ENCODE measurements around the gene RMND1. TPM values are rescaled to one million over a fixed set of nuclear protein-coding genes. Genes with fewer than 3 reads are reported as not detected.

The RMND1 gene
- total and polyA plus RNA-seq, 2 of the 13 experiments (the other 11 are each of a cell fraction or from before 2014, with no cell fraction given), result 34.0 to 72.5 TPM

DNA sequence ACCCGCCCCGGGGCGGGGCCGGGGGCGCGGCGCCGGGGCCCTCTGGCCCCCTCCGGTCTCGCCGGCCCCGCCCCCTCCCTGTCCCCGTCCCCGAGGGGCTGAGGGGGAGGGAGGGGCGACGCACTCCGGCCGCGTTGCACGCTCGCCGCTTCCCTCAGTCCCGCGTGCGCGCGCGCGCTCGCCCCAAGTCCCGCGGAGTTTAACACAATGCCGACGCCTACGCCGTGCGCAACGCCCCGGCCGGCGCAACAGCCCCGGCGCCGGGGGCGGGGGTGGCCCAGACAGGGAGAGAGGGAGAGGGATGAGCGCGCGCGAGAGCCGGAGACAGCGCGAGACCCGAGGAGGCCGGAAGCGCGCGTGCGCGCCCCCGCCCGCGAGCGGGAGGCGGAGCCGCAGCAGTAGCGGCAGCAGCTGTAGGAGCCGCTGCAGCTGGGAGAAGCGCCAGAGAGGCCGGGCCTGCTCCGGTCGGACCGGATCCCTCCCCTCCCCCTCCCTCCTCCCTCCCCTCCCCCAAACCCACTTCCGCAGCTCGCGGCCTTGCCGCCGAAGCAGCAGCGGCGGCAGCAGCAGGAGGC lies 61.6 kb downstream of the RMND1 start (continued):
- TF ChIP-seq, protein P1, sequence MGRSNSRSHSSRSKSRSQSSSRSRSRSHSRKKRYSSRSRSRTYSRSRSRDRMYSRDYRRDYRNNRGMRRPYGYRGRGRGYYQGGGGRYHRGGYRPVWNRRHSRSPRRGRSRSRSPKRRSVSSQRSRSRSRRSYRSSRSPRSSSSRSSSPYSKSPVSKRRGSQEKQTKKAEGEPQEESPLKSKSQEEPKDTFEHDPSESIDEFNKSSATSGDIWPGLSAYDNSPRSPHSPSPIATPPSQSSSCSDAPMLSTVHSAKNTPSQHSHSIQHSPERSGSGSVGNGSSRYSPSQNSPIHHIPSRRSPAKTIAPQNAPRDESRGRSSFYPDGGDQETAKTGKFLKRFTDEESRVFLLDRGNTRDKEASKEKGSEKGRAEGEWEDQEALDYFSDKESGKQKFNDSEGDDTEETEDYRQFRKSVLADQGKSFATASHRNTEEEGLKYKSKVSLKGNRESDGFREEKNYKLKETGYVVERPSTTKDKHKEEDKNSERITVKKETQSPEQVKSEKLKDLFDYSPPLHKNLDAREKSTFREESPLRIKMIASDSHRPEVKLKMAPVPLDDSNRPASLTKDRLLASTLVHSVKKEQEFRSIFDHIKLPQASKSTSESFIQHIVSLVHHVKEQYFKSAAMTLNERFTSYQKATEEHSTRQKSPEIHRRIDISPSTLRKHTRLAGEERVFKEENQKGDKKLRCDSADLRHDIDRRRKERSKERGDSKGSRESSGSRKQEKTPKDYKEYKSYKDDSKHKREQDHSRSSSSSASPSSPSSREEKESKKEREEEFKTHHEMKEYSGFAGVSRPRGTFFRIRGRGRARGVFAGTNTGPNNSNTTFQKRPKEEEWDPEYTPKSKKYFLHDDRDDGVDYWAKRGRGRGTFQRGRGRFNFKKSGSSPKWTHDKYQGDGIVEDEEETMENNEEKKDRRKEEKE (IDR thresholded peaks at IDR 0.05), result no peak
- TF ChIP-seq, protein P2, sequence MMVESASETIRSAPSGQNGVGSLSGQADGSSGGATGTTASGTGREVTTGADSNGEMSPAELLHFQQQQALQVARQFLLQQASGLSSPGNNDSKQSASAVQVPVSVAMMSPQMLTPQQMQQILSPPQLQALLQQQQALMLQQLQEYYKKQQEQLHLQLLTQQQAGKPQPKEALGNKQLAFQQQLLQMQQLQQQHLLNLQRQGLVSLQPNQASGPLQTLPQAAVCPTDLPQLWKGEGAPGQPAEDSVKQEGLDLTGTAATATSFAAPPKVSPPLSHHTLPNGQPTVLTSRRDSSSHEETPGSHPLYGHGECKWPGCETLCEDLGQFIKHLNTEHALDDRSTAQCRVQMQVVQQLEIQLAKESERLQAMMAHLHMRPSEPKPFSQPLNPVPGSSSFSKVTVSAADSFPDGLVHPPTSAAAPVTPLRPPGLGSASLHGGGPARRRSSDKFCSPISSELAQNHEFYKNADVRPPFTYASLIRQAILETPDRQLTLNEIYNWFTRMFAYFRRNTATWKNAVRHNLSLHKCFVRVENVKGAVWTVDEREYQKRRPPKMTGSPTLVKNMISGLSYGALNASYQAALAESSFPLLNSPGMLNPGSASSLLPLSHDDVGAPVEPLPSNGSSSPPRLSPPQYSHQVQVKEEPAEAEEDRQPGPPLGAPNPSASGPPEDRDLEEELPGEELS (CRISPR knock-in tag; IDR thresholded peaks at IDR 0.05), result peak; percentile 30; the same call in 1 of the 2 replicates
- TF ChIP-seq, protein P3, sequence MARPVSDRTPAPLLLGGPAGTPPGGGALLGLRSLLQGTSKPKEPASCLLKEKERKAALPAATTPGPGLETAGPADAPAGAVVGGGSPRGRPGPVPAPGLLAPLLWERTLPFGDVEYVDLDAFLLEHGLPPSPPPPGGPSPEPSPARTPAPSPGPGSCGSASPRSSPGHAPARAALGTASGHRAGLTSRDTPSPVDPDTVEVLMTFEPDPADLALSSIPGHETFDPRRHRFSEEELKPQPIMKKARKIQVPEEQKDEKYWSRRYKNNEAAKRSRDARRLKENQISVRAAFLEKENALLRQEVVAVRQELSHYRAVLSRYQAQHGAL (CRISPR knock-in tag; IDR thresholded peaks at IDR 0.05; ENCODE audit: not compliant biosample characterization), result no peak
- no peak for TF ChIP-seq HOXA7 (CRISPR knock-in tag; IDR thresholded peaks at IDR 0.05)
- no peak for TF ChIP-seq ZNF354B (CRISPR knock-in tag; IDR thresholded peaks at IDR 0.05)
- TF ChIP-seq, protein P4, sequence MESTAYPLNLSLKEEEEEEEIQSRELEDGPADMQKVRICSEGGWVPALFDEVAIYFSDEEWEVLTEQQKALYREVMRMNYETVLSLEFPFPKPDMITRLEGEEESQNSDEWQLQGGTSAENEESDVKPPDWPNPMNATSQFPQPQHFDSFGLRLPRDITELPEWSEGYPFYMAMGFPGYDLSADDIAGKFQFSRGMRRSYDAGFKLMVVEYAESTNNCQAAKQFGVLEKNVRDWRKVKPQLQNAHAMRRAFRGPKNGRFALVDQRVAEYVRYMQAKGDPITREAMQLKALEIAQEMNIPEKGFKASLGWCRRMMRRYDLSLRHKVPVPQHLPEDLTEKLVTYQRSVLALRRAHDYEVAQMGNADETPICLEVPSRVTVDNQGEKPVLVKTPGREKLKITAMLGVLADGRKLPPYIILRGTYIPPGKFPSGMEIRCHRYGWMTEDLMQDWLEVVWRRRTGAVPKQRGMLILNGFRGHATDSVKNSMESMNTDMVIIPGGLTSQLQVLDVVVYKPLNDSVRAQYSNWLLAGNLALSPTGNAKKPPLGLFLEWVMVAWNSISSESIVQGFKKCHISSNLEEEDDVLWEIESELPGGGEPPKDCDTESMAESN (CRISPR knock-in tag; conservative IDR thresholded peaks at IDR 0.05), result peak; percentile 73; the same call in 1 of the 2 replicates
- no peak; the same call in 1 of the 2 replicates for TF ChIP-seq ZMYM3 (CRISPR knock-in tag; IDR thresholded peaks at IDR 0.05)
- TF ChIP-seq ARID2 (CRISPR knock-in tag; IDR thresholded peaks at IDR 0.05; ENCODE audit: borderline replicate concordance), result no peak
- TF ChIP-seq ZNF598 (CRISPR knock-in tag; IDR thresholded peaks at IDR 0.05; ENCODE audit: borderline replicate concordance), result no peak
- TF ChIP-seq ZSCAN30 (CRISPR knock-in tag; IDR thresholded peaks at IDR 0.05), result no peak
- TF ChIP-seq PHF8 (CRISPR knock-in tag; IDR thresholded peaks at IDR 0.05), result peak; percentile 58
- TF ChIP-seq GATAD1 (CRISPR knock-in tag; IDR thresholded peaks at IDR 0.05), result peak; percentile 81
- peak; percentile 36; the same call in 1 of the 2 replicates for TF ChIP-seq NR2C2 (CRISPR knock-in tag; IDR thresholded peaks at IDR 0.05; ENCODE audit: borderline replicate concordance)
- TF ChIP-seq TAF1 (CRISPR knock-in tag; IDR thresholded peaks at IDR 0.05), result peak; percentile 63; the same call in 1 of the 2 replicates
- TF ChIP-seq FOXK2 (IDR thresholded peaks at IDR 0.05), result no peak
- no peak for TF ChIP-seq SSRP1 (CRISPR knock-in tag; IDR thresholded peaks at IDR 0.05)
- TF ChIP-seq ZNF703 (CRISPR knock-in tag; IDR thresholded peaks at IDR 0.05; ENCODE audit: borderline replicate concordance), result no peak
- peak; percentile 39; the same call in 1 of the 2 replicates for TF ChIP-seq ZNF441 (CRISPR knock-in tag; IDR thresholded peaks at IDR 0.05; ENCODE audit: borderline replicate concordance)
- TF ChIP-seq, protein P5, sequence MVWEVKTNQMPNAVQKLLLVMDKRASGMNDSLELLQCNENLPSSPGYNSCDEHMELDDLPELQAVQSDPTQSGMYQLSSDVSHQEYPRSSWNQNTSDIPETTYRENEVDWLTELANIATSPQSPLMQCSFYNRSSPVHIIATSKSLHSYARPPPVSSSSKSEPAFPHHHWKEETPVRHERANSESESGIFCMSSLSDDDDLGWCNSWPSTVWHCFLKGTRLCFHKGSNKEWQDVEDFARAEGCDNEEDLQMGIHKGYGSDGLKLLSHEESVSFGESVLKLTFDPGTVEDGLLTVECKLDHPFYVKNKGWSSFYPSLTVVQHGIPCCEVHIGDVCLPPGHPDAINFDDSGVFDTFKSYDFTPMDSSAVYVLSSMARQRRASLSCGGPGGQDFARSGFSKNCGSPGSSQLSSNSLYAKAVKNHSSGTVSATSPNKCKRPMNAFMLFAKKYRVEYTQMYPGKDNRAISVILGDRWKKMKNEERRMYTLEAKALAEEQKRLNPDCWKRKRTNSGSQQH (CRISPR knock-in tag; IDR thresholded peaks at IDR 0.05; ENCODE audit: low read depth), result no peak
- no peak; the same call in 1 of the 2 replicates for TF ChIP-seq ZNF816 (CRISPR knock-in tag; IDR thresholded peaks at IDR 0.05; ENCODE audit: borderline replicate concordance)
- TF ChIP-seq SOX13 (IDR thresholded peaks at IDR 0.05), result no peak
- TF ChIP-seq SOX13 (CRISPR knock-in tag; conservative IDR thresholded peaks at IDR 0.05 in 1 of 2, IDR thresholded peaks at IDR 0.05 in 1 of 2), result peak in 1 of 2 experiments; percentile 48; a peak in 1 of 4 replicates

Measured in HepG2 (cell line).